Activated CD4-positive, alpha-beta T cell treated with anti-CD3 and anti-CD28 coated beads, Interleukin-2, amount 10 ng/mL, durations not matched to agents 7 days and 5 days (primary cell): ENCODE measurements around the gene COQ3. TPM values are rescaled to one million over a fixed set of nuclear protein-coding genes. Genes with fewer than 3 reads are reported as not detected.

Experiments used
- CTCF ChIA-PET: fragments of 350-600 bp; sonication (Branson Sonifier 250); formaldehyde crosslinking; loops from one replicate; lab custom pipeline; 2021; ENCODE audit warnings: antibody characterized with exemption; lab: Charles Lee
- POLR2A ChIA-PET: fragments of 350-600 bp; sonication (Branson Sonifier 250); formaldehyde crosslinking; loops from one replicate; lab custom pipeline; 2021; ENCODE audit warnings: antibody characterized with exemption; lab: Charles Lee
- DNase-seq: peaks from one replicate; pipeline ENCODE4 v3.0.0-alpha.2; 2020
- H3K27ac Mint-ChIP-seq: one replicate; pipeline ENCODE4 v1.8.0; 2021; ENCODE audit warnings: mild to moderate bottlenecking, moderate library complexity, mixed read lengths
- H3K27me3 Mint-ChIP-seq: one replicate; pipeline ENCODE4 v1.8.0; 2021; ENCODE audit warnings: mixed read lengths
- H3K36me3 Mint-ChIP-seq: one replicate; pipeline ENCODE4 v1.8.0; 2021; ENCODE audit warnings: low read depth, mixed read lengths
- H3K4me1 Mint-ChIP-seq: one replicate; pipeline ENCODE4 v1.8.0; 2021; ENCODE audit warnings: mixed read lengths
- H3K4me3 Mint-ChIP-seq: one replicate; pipeline ENCODE4 v1.8.0; 2021; ENCODE audit warnings: mild to moderate bottlenecking, moderate library complexity, mixed read lengths
- H3K9me3 Mint-ChIP-seq: one replicate; pipeline ENCODE4 v1.8.0; 2021; ENCODE audit warnings: mixed read lengths
- total RNA-seq, 2 experiments: library from RNA; stranded (reverse); gene quantifications; one replicate each; pipeline ENCODE4 v1.2.3, GENCODE V29; 2021

The COQ3 gene
- total RNA-seq, 2 experiments from 2014 or later: 8.2 to 8.3 TPM

GRCh38 chr6:99366852-99367251, 27.1 kb downstream of the COQ3 start:
- H3K4me1 Mint-ChIP-seq: peaks cover 7% of the 10 kb centered on the region

GRCh38 chr6:99364026-99364425, 30.0 kb downstream of the COQ3 start:
- no peak overlapping the region for H3K4me3 Mint-ChIP-seq
- peaks cover 17% of the 10 kb centered on the region for H3K27me3 Mint-ChIP-seq
- H3K9me3 Mint-ChIP-seq: no peaks in the 10 kb centered on the region
- H3K4me1 Mint-ChIP-seq: peaks cover 7% of the 10 kb centered on the region
- ChIA-PET CTCF (interaction anchor here (1.3 kb wide), 1 partner anchor 29 kb away, joined by 3 read pairs; no protein-coding TSS in a partner anchor), POLR2A (no interaction called here)
- H3K27ac Mint-ChIP-seq: no peak overlapping the region
- DNase-seq: no peak
- no peaks in the 10 kb centered on the region for H3K36me3 Mint-ChIP-seq

More at GRCh38 chr6:99366852-99367251, 27.1 kb downstream of the COQ3 start:
- no peak overlapping the region for H3K27ac Mint-ChIP-seq
- H3K4me3 Mint-ChIP-seq: no peak overlapping the region
- CTCF ChIA-PET: interaction anchor here (1.7 kb wide), 1 partner anchor 11 kb away, joined by 3 read pairs; no protein-coding TSS in a partner anchor
- no peaks in the 10 kb centered on the region for H3K27me3 Mint-ChIP-seq
- POLR2A ChIA-PET: no interaction called here
- no peak for DNase-seq
- no peaks in the 10 kb centered on the region for H3K36me3 Mint-ChIP-seq
- no peaks in the 10 kb centered on the region for H3K9me3 Mint-ChIP-seq

- CTCF ChIA-PET: interaction anchor here (0.6 kb wide), 1 partner anchor 18 kb away, joined by 4 read pairs; no protein-coding TSS in a partner anchor
- peaks cover 19% of the 10 kb centered on the region for H3K27me3 Mint-ChIP-seq
- H3K4me3 Mint-ChIP-seq: no peak overlapping the region
- no peaks in the 10 kb centered on the region for H3K9me3 Mint-ChIP-seq
- no peak for DNase-seq
- POLR2A ChIA-PET: no interaction called here
- H3K36me3 Mint-ChIP-seq: no peaks in the 10 kb centered on the region
- no peak overlapping the region for H3K27ac Mint-ChIP-seq
- peaks cover 7% of the 10 kb centered on the region for H3K4me1 Mint-ChIP-seq
Observed at GRCh38 chr6:99362678-99363268, 31.2 kb downstream of the COQ3 start.

- ChIA-PET CTCF (no interaction called here), POLR2A (interaction anchor here (0.6 kb wide), 1 partner anchor 14 kb away, joined by 3 read pairs; no protein-coding TSS in a partner anchor)
- H3K4me3 Mint-ChIP-seq: no peak overlapping the region
- H3K27me3 Mint-ChIP-seq: peaks cover 39% of the 10 kb centered on the region
- no peaks in the 10 kb centered on the region for H3K36me3 Mint-ChIP-seq
- H3K27ac Mint-ChIP-seq: no peak overlapping the region
- no peaks in the 10 kb centered on the region for H3K9me3 Mint-ChIP-seq
- peaks cover 7% of the 10 kb centered on the region for H3K4me1 Mint-ChIP-seq
- no peak for DNase-seq
Observed at GRCh38 chr6:99359800-99360199, 34.2 kb downstream of the COQ3 start.

- Mint-ChIP-seq H3K4me1 (no peaks in the 10 kb centered on the region), H3K9me3 (no peaks in the 10 kb centered on the region), H3K27me3 (peaks cover 55% of the 10 kb centered on the region), H3K36me3 (no peaks in the 10 kb centered on the region), H3K27ac (no peak overlapping the region), H3K4me3 (no peak overlapping the region)
- DNase-seq: no peak
- ChIA-PET CTCF (interaction anchor here (1.2 kb wide), 1 partner anchor 10 kb away, joined by 3 read pairs; no protein-coding TSS in a partner anchor), POLR2A (no interaction called here)
Observed at GRCh38 chr6:99356641-99357040, 37.4 kb downstream of the COQ3 start.

GRCh38 chr6:99354983-99355382, 39.0 kb downstream of the COQ3 start:
- Mint-ChIP-seq H3K4me3 (no peak overlapping the region), H3K27me3 (peaks cover 58% of the 10 kb centered on the region), H3K27ac (no peak overlapping the region), H3K9me3 (no peaks in the 10 kb centered on the region), H3K4me1 (peaks cover 2% of the 10 kb centered on the region), H3K36me3 (no peaks in the 10 kb centered on the region)
- POLR2A ChIA-PET: no interaction called here
- no peak for DNase-seq
- CTCF ChIA-PET: no interaction called here

GRCh38 chr6:99353126-99353525, 40.9 kb downstream of the COQ3 start:
- H3K27ac Mint-ChIP-seq: no peak overlapping the region
- no peaks in the 10 kb centered on the region for H3K9me3 Mint-ChIP-seq
- H3K36me3 Mint-ChIP-seq: no peaks in the 10 kb centered on the region
- H3K4me1 Mint-ChIP-seq: peaks cover 6% of the 10 kb centered on the region
- peaks cover 66% of the 10 kb centered on the region for H3K27me3 Mint-ChIP-seq
- no peak overlapping the region for H3K4me3 Mint-ChIP-seq
- CTCF ChIA-PET: interaction anchor here (0.8 kb wide), 1 partner anchor 222 kb away, joined by 3 read pairs; no protein-coding TSS in a partner anchor
- DNase-seq: no peak
- POLR2A ChIA-PET: no interaction called here

- DNase-seq: no peak
- peaks cover 6% of the 10 kb centered on the region for H3K4me1 Mint-ChIP-seq
- no peaks in the 10 kb centered on the region for H3K36me3 Mint-ChIP-seq
- ChIA-PET POLR2A (no interaction called here), CTCF (no interaction called here)
- no peak overlapping the region for H3K27ac Mint-ChIP-seq
- no peak overlapping the region for H3K4me3 Mint-ChIP-seq
- peaks cover 67% of the 10 kb centered on the region for H3K27me3 Mint-ChIP-seq
- no peaks in the 10 kb centered on the region for H3K9me3 Mint-ChIP-seq
Observed at GRCh38 chr6:99350573-99350972, 43.4 kb downstream of the COQ3 start.

- Mint-ChIP-seq H3K4me1 (peaks cover 6% of the 10 kb centered on the region), H3K27me3 (peaks cover 69% of the 10 kb centered on the region), H3K9me3 (no peaks in the 10 kb centered on the region), H3K4me3 (peak within 1 kb of the TSS; percentile 51), H3K36me3 (no peaks in the 10 kb centered on the region), H3K27ac (no peak within 1 kb of the TSS)
- ChIA-PET CTCF (interaction anchor here (1.3 kb wide), 1 partner anchor 12 kb away, joined by 3 read pairs; no protein-coding TSS in a partner anchor), POLR2A (no interaction called here)
- peak; percentile 6 for DNase-seq
Observed at GRCh38 chr6:99349171-99350141, 44.5 kb downstream of the COQ3 start, which contains the start of gene FAXC. TSS of gene FAXC (minus strand) at chr6:99349674. CDS start at chr6:99349372, 302 bp downstream.

GRCh38 chr6:99348288-99349170, 45.5 kb downstream of the COQ3 start:
- ChIA-PET CTCF (interaction anchor here (1.1 to 1.3 kb wide), 4 partner anchors 10 to 18 kb away, joined by 3 to 5 read pairs (median 4); no protein-coding TSS in a partner anchor), POLR2A (no interaction called here)
- no peak for DNase-seq
- Mint-ChIP-seq H3K4me3 (peak overlapping the region; percentile 51), H3K4me1 (peaks cover 9% of the 10 kb centered on the region), H3K9me3 (no peaks in the 10 kb centered on the region), H3K27ac (no peak overlapping the region), H3K36me3 (no peaks in the 10 kb centered on the region), H3K27me3 (peaks cover 71% of the 10 kb centered on the region)

GRCh38 chr6:99347804-99348203, 46.2 kb downstream of the COQ3 start:
- CTCF ChIA-PET: interaction anchor here (0.6 to 1.3 kb wide), 5 partner anchors 10 to 336 kb away, joined by 3 to 5 read pairs (median 3); no protein-coding TSS in a partner anchor
- no peak for DNase-seq
- H3K27me3 Mint-ChIP-seq: peaks cover 72% of the 10 kb centered on the region
- no peaks in the 10 kb centered on the region for H3K9me3 Mint-ChIP-seq
- no peaks in the 10 kb centered on the region for H3K36me3 Mint-ChIP-seq
- peaks cover 9% of the 10 kb centered on the region for H3K4me1 Mint-ChIP-seq
- no peak overlapping the region for H3K27ac Mint-ChIP-seq
- POLR2A ChIA-PET: no interaction called here
- H3K4me3 Mint-ChIP-seq: no peak overlapping the region

GRCh38 chr6:99346595-99346994, 47.4 kb downstream of the COQ3 start:
- POLR2A ChIA-PET: no interaction called here
- CTCF ChIA-PET: interaction anchor here (1.1 kb wide), 1 partner anchor 26 kb away, joined by 3 read pairs; no protein-coding TSS in a partner anchor
- H3K4me1 Mint-ChIP-seq: peaks cover 9% of the 10 kb centered on the region
- no peak overlapping the region for H3K4me3 Mint-ChIP-seq
- DNase-seq: no peak
- H3K27me3 Mint-ChIP-seq: peaks cover 69% of the 10 kb centered on the region
- H3K36me3 Mint-ChIP-seq: no peaks in the 10 kb centered on the region
- H3K9me3 Mint-ChIP-seq: no peaks in the 10 kb centered on the region
- H3K27ac Mint-ChIP-seq: no peak overlapping the region
